ENCODE data around the gene OCSTAMP. TPM values are rescaled to one million over a fixed set of nuclear protein-coding genes. Genes with fewer than 3 reads are reported as not detected.

The OCSTAMP gene
- polyA plus RNA-seq, 1 donor (not counting 4 experiments of a cell fraction or from before 2014, with no cell fraction given), result not detected

- H3K36me3 ChIP-seq (ENCODE audit: control insufficient read depth in 2 of 2, extremely low read depth in 1 of 2, insufficient read depth in 2 of 2, low read length in 2 of 2), result no peaks in the 10 kb centered on the region
- dilution Hi-C loops (cut with MboI; ENCODE audit: extremely low pct_ligation_motif_present, low sequenced_read_pairs), result no loop called here
- no peak overlapping the region for H3K4me3 ChIP-seq (ENCODE audit: control insufficient read depth in 2 of 3, extremely low read depth in 1 of 3, insufficient read depth in 2 of 3, low read depth in 1 of 3, low read length in 3 of 3)
- H3K4me1 ChIP-seq (ENCODE audit: control insufficient read depth, extremely low read depth, insufficient read depth, low read length), result no peaks in the 10 kb centered on the region
- no peaks in the 10 kb centered on the region for H3K79me2 ChIP-seq (ENCODE audit: control insufficient read depth, insufficient read depth, low read length)
- no peaks in the 10 kb centered on the region for H3K9me1 ChIP-seq (ENCODE audit: control insufficient read depth, extremely low read depth, insufficient read depth, low read length)
- no peak overlapping the region for H3K4me2 ChIP-seq (ENCODE audit: control insufficient read depth, extremely low read depth, insufficient read depth, low read depth, low read length)
- H3K9me3 ChIP-seq (ENCODE audit: control insufficient read depth, low read depth, low read length), result no peaks in the 10 kb centered on the region
- H3K27ac ChIP-seq (ENCODE audit: control insufficient read depth, insufficient read depth, low read length), result no peak overlapping the region
- TF ChIP-seq EZH2 (IDR thresholded peaks at IDR 0.05; ENCODE audit: low read length), result no peak
- TF ChIP-seq CTCF (optimal IDR thresholded peaks at IDR 0.05 in 1 of 3, IDR thresholded peaks at IDR 0.05 in 1 of 3, conservative IDR thresholded peaks at IDR 0.05 in 1 of 3; ENCODE audit: extremely low read depth in 1 of 3, insufficient read depth in 2 of 3, low read length in 3 of 3), result no peak
- H4K20me1 ChIP-seq (ENCODE audit: control insufficient read depth, extremely low read depth, insufficient read depth, low read length), result no peaks in the 10 kb centered on the region
- H2AFZ ChIP-seq (ENCODE audit: control insufficient read depth, low read length), result no peak overlapping the region
- DNase-seq (ENCODE audit: low read depth, low spot score), result no peak
- FAIRE-seq, result no peak
- no peak overlapping the region for H3K9ac ChIP-seq (ENCODE audit: control insufficient read depth, extremely low read depth, insufficient read depth, low read length)
- peaks cover 9% of the 10 kb centered on the region for H3K27me3 ChIP-seq (ENCODE audit: control insufficient read depth, extremely low read depth, insufficient read depth, low read length)
Measured at GRCh38 chr20:46545827-46546138, 4.7 kb downstream of the OCSTAMP start.

- Histone ChIP-seq H3K9ac (ENCODE audit: control insufficient read depth, extremely low read depth, insufficient read depth, low read length) (no peak overlapping the region), H3K36me3 (ENCODE audit: control insufficient read depth in 2 of 2, extremely low read depth in 1 of 2, insufficient read depth in 2 of 2, low read length in 2 of 2) (no peaks in the 10 kb centered on the region), H3K9me3 (ENCODE audit: control insufficient read depth, low read depth, low read length) (no peaks in the 10 kb centered on the region), H3K4me3 (ENCODE audit: control insufficient read depth in 2 of 3, extremely low read depth in 1 of 3, insufficient read depth in 2 of 3, low read depth in 1 of 3, low read length in 3 of 3) (no peak overlapping the region), H3K4me1 (ENCODE audit: control insufficient read depth, extremely low read depth, insufficient read depth, low read length) (no peaks in the 10 kb centered on the region), H2AFZ (ENCODE audit: control insufficient read depth, low read length) (no peak overlapping the region), H3K27me3 (ENCODE audit: control insufficient read depth, extremely low read depth, insufficient read depth, low read length) (peaks cover 7% of the 10 kb centered on the region), H3K27ac (ENCODE audit: control insufficient read depth, insufficient read depth, low read length) (no peak overlapping the region), H3K4me2 (ENCODE audit: control insufficient read depth, extremely low read depth, insufficient read depth, low read depth, low read length) (no peak overlapping the region), H4K20me1 (ENCODE audit: control insufficient read depth, extremely low read depth, insufficient read depth, low read length) (no peaks in the 10 kb centered on the region), H3K9me1 (ENCODE audit: control insufficient read depth, extremely low read depth, insufficient read depth, low read length) (no peaks in the 10 kb centered on the region), H3K79me2 (ENCODE audit: control insufficient read depth, insufficient read depth, low read length) (no peaks in the 10 kb centered on the region)
- no peak for FAIRE-seq
- TF ChIP-seq CTCF (optimal IDR thresholded peaks at IDR 0.05 in 1 of 3, IDR thresholded peaks at IDR 0.05 in 1 of 3, conservative IDR thresholded peaks at IDR 0.05 in 1 of 3; ENCODE audit: extremely low read depth in 1 of 3, insufficient read depth in 2 of 3, low read length in 3 of 3) (no peak), EZH2 (IDR thresholded peaks at IDR 0.05; ENCODE audit: low read length) (no peak)
- no peak for DNase-seq (ENCODE audit: low read depth, low spot score)
- dilution Hi-C loops (cut with MboI; ENCODE audit: extremely low pct_ligation_motif_present, low sequenced_read_pairs), result no loop called here
Measured at GRCh38 chr20:46545077-46545826, 5.2 kb downstream of the OCSTAMP start.

Measured in keratinocyte (primary cell).